GM23338 (cell line): ENCODE results near the gene HSPB6.
"Not testable (repeated sequence)": the region's sequence is repeated elsewhere in the genome, so short reads cannot be mapped to it uniquely, and the experiment has no call there.

Experiments used
- CTCF ChIP-seq, 2 experiments: fragments of 200-600 bp in 1 of 2; sonication (generic) in 1 of 2; conservative IDR thresholded peaks; 2 replicates each; pipeline versions ENCODE4 v1.5.1 to v1.6.1; 2016 to 2017; ENCODE audit warnings: antibody characterized with exemption in 2 of 2, low read depth in 2 of 2, mild to moderate bottlenecking in 2 of 2, moderate library complexity in 1 of 2
- EZH2phosphoT487 ChIP-seq: fragments of 200-600 bp; sonication (generic); IDR thresholded peaks from one replicate; pipeline ENCODE4 v1.8.1; 2018; ENCODE audit warnings: antibody characterized with exemption; ENCODE audit not compliant: unreplicated experiment
- POLR2AphosphoS5 ChIP-seq: IDR thresholded peaks from 2 replicates; pipeline ENCODE4 v1.6.1; 2016; ENCODE audit warnings: antibody characterized with exemption, low read depth
- STAT1 ChIP-seq: IDR thresholded peaks from one replicate; pipeline ENCODE4 v1.6.1; 2016; ENCODE audit warnings: antibody characterized with exemption; ENCODE audit not compliant: unreplicated experiment

DNA sequence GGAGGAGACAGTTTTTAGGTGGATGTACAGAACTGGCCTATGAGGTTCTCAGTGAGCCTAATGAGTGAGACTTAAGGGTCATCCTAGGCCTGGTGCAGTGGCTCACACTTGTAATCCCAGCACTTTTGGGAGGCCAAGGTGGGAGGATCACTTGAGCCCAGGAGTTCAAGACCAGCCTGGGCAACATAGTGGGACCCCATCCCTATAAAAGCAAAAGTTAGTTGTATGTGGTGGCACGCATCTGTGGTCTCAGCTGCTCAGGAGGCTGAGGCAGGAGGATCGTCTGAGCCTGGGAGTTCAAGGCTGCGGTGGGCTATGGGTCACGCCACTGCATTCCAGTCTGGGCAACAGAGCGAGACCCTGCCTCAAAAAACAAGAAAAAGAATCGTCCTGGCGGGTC, 32.7 kb downstream of the HSPB6 start:
- not testable (repeated sequence) for TF ChIP-seq CTCF (conservative IDR thresholded peaks at IDR 0.05; ENCODE audit: low read depth in 2 of 2); STAT1; EZH2phosphoT487; POLR2AphosphoS5
